ENCODE data around the gene PLCG2. TPM values are rescaled to one million over a fixed set of nuclear protein-coding genes. Genes with fewer than 3 reads are reported as not detected.

Gene PLCG2
- total RNA-seq, 1 experiment from 2014 or later, result 574 TPM

DNA sequence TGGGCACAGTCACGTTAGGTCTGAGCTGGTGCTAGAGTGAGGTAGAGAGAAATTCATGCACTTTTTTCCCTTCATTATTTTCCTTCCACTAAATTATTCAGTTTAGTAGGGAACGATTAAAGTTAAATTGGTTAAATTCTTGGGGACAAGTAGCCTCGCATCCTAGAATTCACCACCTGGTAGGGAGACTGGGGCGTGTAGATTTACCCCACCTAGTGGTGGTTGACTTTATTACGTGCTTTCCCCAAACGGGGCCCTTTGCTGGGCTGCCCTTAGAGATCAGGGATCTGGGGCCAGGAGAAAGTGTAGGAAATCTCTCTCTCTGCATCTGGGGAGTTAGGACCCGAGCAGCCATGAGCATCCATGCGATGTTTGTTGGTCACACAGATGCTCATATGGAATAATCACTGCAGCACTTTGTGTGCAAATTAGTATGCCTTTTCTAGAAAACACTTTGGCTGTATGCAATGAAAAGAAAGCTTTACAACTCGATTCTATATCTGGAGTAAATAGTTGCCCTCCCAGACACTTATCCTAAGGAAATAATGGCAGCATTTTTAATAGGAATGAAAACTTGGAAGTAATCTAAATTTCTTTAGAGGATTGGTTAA is 107.0 kb downstream of the PLCG2 start:
- H3K9ac ChIP-seq (ENCODE audit: low read length), result no peak overlapping the region
- peaks cover 68% of the 10 kb centered on the region for H3K79me2 ChIP-seq (ENCODE audit: low read length)
- H3K4me1 ChIP-seq (ENCODE audit: low read length), result peaks cover 6% of the 10 kb centered on the region; the same call in 1 of the 2 replicates
- peak; percentile 75 for DNase-seq
- peak overlapping the region; percentile 70 for H3K27ac ChIP-seq (ENCODE audit: low read length)
- H3K9me3 ChIP-seq (ENCODE audit: low read length), result no peaks in the 10 kb centered on the region
- peaks cover 82% of the 10 kb centered on the region for H3K36me3 ChIP-seq (ENCODE audit: insufficient read depth, low read length)
- no peak overlapping the region for H3K4me2 ChIP-seq (ENCODE audit: low read depth, low read length, poor library complexity, severe bottlenecking)
- no peaks in the 10 kb centered on the region for H3K27me3 ChIP-seq (ENCODE audit: low read length)
- peaks cover 41% of the 10 kb centered on the region for H4K20me1 ChIP-seq (ENCODE audit: insufficient read depth, low read depth, low read length)
- no peak overlapping the region for H2AFZ ChIP-seq (ENCODE audit: low read length)
- no peak overlapping the region for H3K4me3 ChIP-seq (ENCODE audit: low read length)
- H3K9me2 ChIP-seq (replicated peaks; ENCODE audit: insufficient read depth, low read length), result no peaks in the 10 kb centered on the region

DNA sequence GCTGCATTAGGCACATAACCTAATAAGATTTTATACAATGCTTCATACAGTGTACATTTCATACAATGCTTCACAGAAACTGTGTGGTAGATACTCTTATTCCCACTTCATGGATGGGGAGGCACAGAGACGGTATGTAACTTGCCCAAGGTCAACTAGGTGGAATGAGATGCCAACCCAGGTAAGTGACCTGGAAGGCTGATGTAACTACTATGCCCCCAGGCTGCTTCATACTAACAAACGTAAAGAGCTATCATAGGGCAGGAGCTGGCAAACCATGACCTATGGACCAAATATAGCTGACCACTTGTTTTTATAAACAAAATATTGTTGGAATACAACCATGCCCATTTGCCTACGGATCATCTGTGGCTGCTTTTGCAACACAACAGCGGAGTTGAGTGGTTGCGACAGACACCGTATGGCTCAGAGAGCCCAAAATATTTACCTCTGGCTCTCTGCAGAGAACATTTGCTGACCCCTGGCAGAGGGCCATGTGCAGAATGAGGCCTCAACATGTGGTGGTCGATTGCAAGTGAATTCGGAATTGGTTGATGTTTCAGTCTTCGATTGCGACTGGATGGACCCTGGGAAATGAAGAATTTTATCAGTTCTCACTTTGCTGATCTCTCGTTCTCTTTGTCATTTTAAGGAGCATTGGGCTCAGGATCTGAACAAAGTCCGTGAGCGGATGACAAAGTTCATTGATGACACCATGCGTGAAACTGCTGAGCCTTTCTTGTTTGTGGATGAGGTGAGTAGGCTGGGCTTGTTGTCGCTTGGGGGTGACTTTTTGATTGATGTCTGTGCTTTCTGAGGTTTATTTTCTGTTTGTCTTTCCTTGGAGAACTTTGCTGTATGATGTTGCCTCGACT is 109.7 kb downstream of the PLCG2 start:
- Histone ChIP-seq H3K9me2 (replicated peaks; ENCODE audit: insufficient read depth, low read length) (no peaks in the 10 kb centered on the region), H3K9ac (ENCODE audit: low read length) (no peak overlapping the region), H3K4me1 (ENCODE audit: low read length) (peaks cover 6% of the 10 kb centered on the region; the same call in 1 of the 2 replicates), H4K20me1 (ENCODE audit: insufficient read depth, low read depth, low read length) (peaks cover 43% of the 10 kb centered on the region), H3K79me2 (ENCODE audit: low read length) (peaks cover 81% of the 10 kb centered on the region), H3K27ac (ENCODE audit: low read length) (no peak overlapping the region), H3K9me3 (ENCODE audit: low read length) (no peaks in the 10 kb centered on the region), H3K4me3 (ENCODE audit: low read length) (no peak overlapping the region), H3K4me2 (ENCODE audit: low read depth, low read length, poor library complexity, severe bottlenecking) (no peak overlapping the region), H3K27me3 (ENCODE audit: low read length) (no peaks in the 10 kb centered on the region), H3K36me3 (ENCODE audit: insufficient read depth, low read length) (peaks cover 84% of the 10 kb centered on the region), H2AFZ (ENCODE audit: low read length) (no peak overlapping the region)
- DNase-seq, result no peak

DNA sequence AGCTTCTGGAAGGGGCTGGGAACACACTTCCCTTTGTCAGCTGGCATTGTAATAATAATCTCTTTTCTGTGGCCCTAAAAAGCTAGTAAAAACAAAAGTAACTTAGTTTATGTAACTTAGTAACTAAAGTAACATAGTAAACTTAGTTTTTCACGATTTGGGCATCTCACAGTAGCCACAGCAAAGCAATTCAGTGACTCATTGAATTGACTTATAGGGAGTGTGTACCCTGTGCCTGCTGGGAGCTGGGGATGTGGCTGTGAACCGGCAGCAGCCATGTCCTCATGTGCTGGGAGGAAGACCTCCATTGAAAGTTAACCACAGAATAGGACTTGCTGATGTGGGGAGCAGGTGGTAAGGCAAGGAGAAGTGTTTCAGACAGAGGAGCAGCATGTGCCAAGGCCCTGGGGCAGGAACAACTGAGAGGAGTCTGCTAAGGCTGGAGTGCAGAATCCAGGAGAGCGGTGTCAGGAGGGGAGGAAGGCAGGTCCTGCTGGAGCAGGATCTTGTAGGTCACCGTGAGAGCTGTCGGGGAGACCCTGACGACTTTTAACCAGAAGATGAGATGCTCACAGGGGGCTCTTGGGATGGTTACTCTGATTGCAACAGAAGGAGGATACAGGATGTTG is 112.8 kb downstream of the PLCG2 start:
- Histone ChIP-seq H3K27ac (ENCODE audit: low read length) (no peak overlapping the region), H3K4me3 (ENCODE audit: low read length) (no peak overlapping the region), H3K9me3 (ENCODE audit: low read length) (no peaks in the 10 kb centered on the region), H3K79me2 (ENCODE audit: low read length) (peaks cover 77% of the 10 kb centered on the region), H3K36me3 (ENCODE audit: insufficient read depth, low read length) (peaks cover 83% of the 10 kb centered on the region), H2AFZ (ENCODE audit: low read length) (no peak overlapping the region), H3K9me2 (replicated peaks; ENCODE audit: insufficient read depth, low read length) (no peaks in the 10 kb centered on the region), H3K27me3 (ENCODE audit: low read length) (no peaks in the 10 kb centered on the region), H3K4me1 (ENCODE audit: low read length) (no peaks in the 10 kb centered on the region), H4K20me1 (ENCODE audit: insufficient read depth, low read depth, low read length) (peaks cover 38% of the 10 kb centered on the region), H3K9ac (ENCODE audit: low read length) (no peak overlapping the region), H3K4me2 (ENCODE audit: low read depth, low read length, poor library complexity, severe bottlenecking) (no peak overlapping the region)
- DNase-seq, result no peak

DNA sequence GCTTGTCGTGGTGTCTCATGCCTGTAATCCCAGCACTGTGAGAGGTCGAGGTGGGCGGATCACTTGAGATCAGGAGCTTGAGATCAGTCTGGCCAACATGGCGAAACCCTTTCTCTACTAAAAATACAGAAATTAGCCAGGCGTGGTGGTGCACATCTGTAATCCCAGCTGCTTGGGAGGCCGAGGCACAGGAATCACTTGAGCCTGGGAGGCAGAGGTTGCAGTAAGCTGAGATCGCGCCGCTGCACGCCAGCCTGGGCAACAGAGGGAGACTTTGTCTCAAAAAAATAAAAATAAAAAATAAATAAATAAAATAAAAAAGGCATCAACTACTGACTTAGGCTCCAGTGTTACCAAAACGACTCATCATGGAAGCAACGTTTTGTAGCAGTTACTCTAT is 115.5 kb downstream of the PLCG2 start:
- H3K36me3 ChIP-seq (ENCODE audit: insufficient read depth, low read length), result peaks cover 84% of the 10 kb centered on the region
- no peak for DNase-seq
- H3K27me3 ChIP-seq (ENCODE audit: low read length), result no peaks in the 10 kb centered on the region
- no peaks in the 10 kb centered on the region for H3K9me3 ChIP-seq (ENCODE audit: low read length)
- H3K4me2 ChIP-seq (ENCODE audit: low read depth, low read length, poor library complexity, severe bottlenecking), result no peak overlapping the region
- no peak overlapping the region for H3K27ac ChIP-seq (ENCODE audit: low read length)
- H3K4me3 ChIP-seq (ENCODE audit: low read length), result no peak overlapping the region
- no peak overlapping the region for H2AFZ ChIP-seq (ENCODE audit: low read length)
- peaks cover 33% of the 10 kb centered on the region; the same call in 1 of the 2 replicates for H4K20me1 ChIP-seq (ENCODE audit: insufficient read depth, low read depth, low read length)
- H3K9ac ChIP-seq (ENCODE audit: low read length), result no peak overlapping the region
- H3K9me2 ChIP-seq (replicated peaks; ENCODE audit: insufficient read depth, low read length), result no peaks in the 10 kb centered on the region
- peaks cover 74% of the 10 kb centered on the region for H3K79me2 ChIP-seq (ENCODE audit: low read length)
- no peaks in the 10 kb centered on the region for H3K4me1 ChIP-seq (ENCODE audit: low read length)

DNA sequence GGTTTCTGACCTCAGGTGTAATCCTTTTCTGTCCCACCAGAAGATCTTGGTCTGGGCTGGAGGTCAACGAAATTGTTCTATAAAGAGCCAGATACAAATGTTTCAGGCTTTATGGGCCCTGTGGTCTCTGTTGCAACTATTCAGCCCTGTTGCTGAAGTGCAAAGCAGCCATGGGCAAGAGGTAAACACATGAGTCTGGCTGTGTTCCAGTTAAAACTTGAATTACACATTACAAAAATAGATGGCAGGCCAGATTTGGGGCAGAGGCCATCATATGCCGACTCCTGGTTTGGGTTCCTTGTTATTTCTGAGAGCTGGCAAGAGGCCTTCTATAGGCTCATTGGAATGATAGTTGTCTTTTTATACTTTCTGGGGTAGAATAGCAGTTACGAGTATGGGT is 117.8 kb downstream of the PLCG2 start:
- Histone ChIP-seq H3K4me2 (ENCODE audit: low read depth, low read length, poor library complexity, severe bottlenecking) (no peak overlapping the region), H3K27ac (ENCODE audit: low read length) (no peak overlapping the region), H2AFZ (ENCODE audit: low read length) (no peak overlapping the region), H3K4me1 (ENCODE audit: low read length) (no peaks in the 10 kb centered on the region), H3K27me3 (ENCODE audit: low read length) (no peaks in the 10 kb centered on the region), H3K9me3 (ENCODE audit: low read length) (no peaks in the 10 kb centered on the region), H3K9me2 (replicated peaks; ENCODE audit: insufficient read depth, low read length) (no peaks in the 10 kb centered on the region), H3K36me3 (ENCODE audit: insufficient read depth, low read length) (peaks cover 85% of the 10 kb centered on the region), H3K4me3 (ENCODE audit: low read length) (no peak overlapping the region), H3K79me2 (ENCODE audit: low read length) (peaks cover 69% of the 10 kb centered on the region), H4K20me1 (ENCODE audit: insufficient read depth, low read depth, low read length) (peaks cover 42% of the 10 kb centered on the region; the same call in 1 of the 2 replicates), H3K9ac (ENCODE audit: low read length) (no peak overlapping the region)
- no peak for DNase-seq

DNA sequence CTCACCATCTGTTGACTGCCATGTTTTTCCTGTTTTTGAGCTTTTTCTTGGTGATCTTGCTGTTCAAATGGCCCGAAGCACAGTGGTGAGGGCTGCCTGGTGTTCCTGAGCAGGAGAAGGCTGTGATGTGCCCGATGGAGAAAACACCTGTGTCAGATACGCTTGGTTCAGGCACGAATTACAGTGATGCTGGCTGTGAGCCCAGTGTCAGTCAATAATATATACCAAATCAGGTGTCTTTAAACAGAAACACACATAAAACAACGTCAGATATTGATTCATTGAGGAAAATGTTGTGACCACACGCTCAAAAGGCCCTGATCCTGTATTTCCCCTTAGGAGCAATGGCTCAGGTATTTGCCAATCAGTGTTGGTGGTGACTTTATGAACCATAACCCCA is 120.5 kb downstream of the PLCG2 start:
- no peak for DNase-seq
- H3K79me2 ChIP-seq (ENCODE audit: low read length), result peaks cover 67% of the 10 kb centered on the region
- H3K9me3 ChIP-seq (ENCODE audit: low read length), result no peaks in the 10 kb centered on the region
- H3K4me1 ChIP-seq (ENCODE audit: low read length), result no peaks in the 10 kb centered on the region
- no peak overlapping the region for H2AFZ ChIP-seq (ENCODE audit: low read length)
- no peak overlapping the region for H3K9ac ChIP-seq (ENCODE audit: low read length)
- H3K27me3 ChIP-seq (ENCODE audit: low read length), result no peaks in the 10 kb centered on the region
- peaks cover 84% of the 10 kb centered on the region for H3K36me3 ChIP-seq (ENCODE audit: insufficient read depth, low read length)
- H4K20me1 ChIP-seq (ENCODE audit: insufficient read depth, low read depth, low read length), result peaks cover 42% of the 10 kb centered on the region; the same call in 1 of the 2 replicates
- H3K4me2 ChIP-seq (ENCODE audit: low read depth, low read length, poor library complexity, severe bottlenecking), result no peak overlapping the region
- H3K27ac ChIP-seq (ENCODE audit: low read length), result no peak overlapping the region
- no peak overlapping the region for H3K4me3 ChIP-seq (ENCODE audit: low read length)
- no peaks in the 10 kb centered on the region for H3K9me2 ChIP-seq (replicated peaks; ENCODE audit: insufficient read depth, low read length)

DNA sequence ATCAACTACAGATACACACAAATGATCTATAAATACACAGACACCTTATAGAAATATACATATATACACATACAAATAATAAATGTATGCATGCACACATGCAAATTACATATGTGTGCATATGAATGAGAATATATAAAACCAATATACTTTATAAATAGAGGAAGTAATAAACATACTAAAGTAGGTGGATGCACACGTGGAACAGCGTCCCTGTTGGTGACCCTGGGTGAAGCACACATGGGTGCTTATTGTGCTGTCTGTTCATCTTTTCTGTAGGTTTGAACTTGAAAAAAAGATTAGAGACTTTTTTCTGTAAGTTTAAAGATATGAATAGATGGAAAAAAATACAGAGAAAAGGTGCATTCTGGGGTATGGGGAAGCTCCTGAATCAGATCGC is 120.9 kb downstream of the PLCG2 start:
- Histone ChIP-seq H3K9ac (ENCODE audit: low read length) (no peak overlapping the region), H3K27ac (ENCODE audit: low read length) (no peak overlapping the region), H2AFZ (ENCODE audit: low read length) (no peak overlapping the region), H3K9me3 (ENCODE audit: low read length) (no peaks in the 10 kb centered on the region), H3K27me3 (ENCODE audit: low read length) (no peaks in the 10 kb centered on the region), H3K4me2 (ENCODE audit: low read depth, low read length, poor library complexity, severe bottlenecking) (no peak overlapping the region), H3K36me3 (ENCODE audit: insufficient read depth, low read length) (peaks cover 85% of the 10 kb centered on the region), H3K4me1 (ENCODE audit: low read length) (no peaks in the 10 kb centered on the region), H3K9me2 (replicated peaks; ENCODE audit: insufficient read depth, low read length) (no peaks in the 10 kb centered on the region), H4K20me1 (ENCODE audit: insufficient read depth, low read depth, low read length) (peaks cover 42% of the 10 kb centered on the region; the same call in 1 of the 2 replicates), H3K4me3 (ENCODE audit: low read length) (no peak overlapping the region), H3K79me2 (ENCODE audit: low read length) (peaks cover 67% of the 10 kb centered on the region)
- no peak for DNase-seq

DNA sequence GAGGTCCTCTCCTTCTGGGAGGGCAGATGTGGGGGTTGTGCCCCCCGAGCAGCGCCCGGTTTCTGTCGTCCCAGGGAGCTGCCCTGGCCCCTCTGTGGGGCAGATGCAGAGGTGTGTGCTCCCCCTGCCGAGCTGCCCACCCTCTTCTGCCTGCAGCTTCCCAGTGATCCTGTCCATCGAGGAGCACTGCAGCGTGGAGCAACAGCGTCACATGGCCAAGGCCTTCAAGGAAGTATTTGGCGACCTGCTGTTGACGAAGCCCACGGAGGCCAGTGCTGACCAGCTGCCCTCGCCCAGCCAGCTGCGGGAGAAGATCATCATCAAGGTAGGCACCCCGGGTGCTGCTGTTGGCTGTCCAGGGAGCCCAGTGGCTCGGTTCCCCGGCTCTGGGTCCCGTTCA is 121.4 kb downstream of the PLCG2 start:
- Histone ChIP-seq H3K36me3 (ENCODE audit: insufficient read depth, low read length) (peaks cover 88% of the 10 kb centered on the region), H3K79me2 (ENCODE audit: low read length) (peaks cover 66% of the 10 kb centered on the region), H4K20me1 (ENCODE audit: insufficient read depth, low read depth, low read length) (peaks cover 42% of the 10 kb centered on the region; the same call in 1 of the 2 replicates), H2AFZ (ENCODE audit: low read length) (no peak overlapping the region), H3K9me2 (replicated peaks; ENCODE audit: insufficient read depth, low read length) (no peaks in the 10 kb centered on the region), H3K4me2 (ENCODE audit: low read depth, low read length, poor library complexity, severe bottlenecking) (no peak overlapping the region), H3K9me3 (ENCODE audit: low read length) (no peaks in the 10 kb centered on the region), H3K27ac (ENCODE audit: low read length) (no peak overlapping the region), H3K4me3 (ENCODE audit: low read length) (no peak overlapping the region), H3K27me3 (ENCODE audit: low read length) (no peaks in the 10 kb centered on the region), H3K9ac (ENCODE audit: low read length) (no peak overlapping the region), H3K4me1 (ENCODE audit: low read length) (no peaks in the 10 kb centered on the region)
- DNase-seq, result no peak
